ENCODE data around the gene FHOD3.

The FHOD3 gene

GRCh38 chr18:36582988-36583745 lies 285.7 kb downstream of the FHOD3 start:
- H4K8ac ChIP-seq (ENCODE audit: low read depth, low read length): no peak overlapping the region
- H4K5ac ChIP-seq (ENCODE audit: low read length): no peak overlapping the region
- WGBS (ENCODE audit: extremely low coverage, insufficient coverage, low lambda C conversion rate): no CpG with 5 or more reads among the region's 5 CpGs
- no peak overlapping the region for H3K18ac ChIP-seq (ENCODE audit: low read length)
- H3K4me3 ChIP-seq (ENCODE audit: low read length): no peak overlapping the region
- H2BK15ac ChIP-seq (replicated peaks; ENCODE audit: low read depth): no peak overlapping the region
- H3K9ac ChIP-seq (ENCODE audit: low read length): no peak overlapping the region
- no peak overlapping the region for H3K4ac ChIP-seq (ENCODE audit: low read depth, low read length)
- H3K27me3 ChIP-seq (ENCODE audit: insufficient read depth, low read length, poor library complexity): no peaks in the 10 kb centered on the region
- H3K4me2 ChIP-seq (ENCODE audit: low read length): no peak overlapping the region
- no peak overlapping the region for H2BK5ac ChIP-seq (ENCODE audit: low read length)
- H2AK5ac ChIP-seq (ENCODE audit: low read length): no peak overlapping the region
- H3K23ac ChIP-seq (ENCODE audit: low read length): no peak overlapping the region
- no peak overlapping the region for H3K56ac ChIP-seq (ENCODE audit: low read length)
- no peaks in the 10 kb centered on the region for H3K36me3 ChIP-seq (ENCODE audit: control insufficient read depth, insufficient read depth, low read length)
- H2BK120ac ChIP-seq (ENCODE audit: low read depth, low read length): no peak overlapping the region
- DNase-seq: peak; percentile 84
- no peaks in the 10 kb centered on the region for H3K79me1 ChIP-seq (ENCODE audit: low read length)
- no peaks in the 10 kb centered on the region for H3K79me2 ChIP-seq (ENCODE audit: control insufficient read depth, insufficient read depth, low read length)
- peaks cover 3% of the 10 kb centered on the region for H3K4me1 ChIP-seq (ENCODE audit: control insufficient read depth, low read depth, low read length)
- no peak overlapping the region for H3K27ac ChIP-seq (ENCODE audit: low read depth, low read length)

DNA sequence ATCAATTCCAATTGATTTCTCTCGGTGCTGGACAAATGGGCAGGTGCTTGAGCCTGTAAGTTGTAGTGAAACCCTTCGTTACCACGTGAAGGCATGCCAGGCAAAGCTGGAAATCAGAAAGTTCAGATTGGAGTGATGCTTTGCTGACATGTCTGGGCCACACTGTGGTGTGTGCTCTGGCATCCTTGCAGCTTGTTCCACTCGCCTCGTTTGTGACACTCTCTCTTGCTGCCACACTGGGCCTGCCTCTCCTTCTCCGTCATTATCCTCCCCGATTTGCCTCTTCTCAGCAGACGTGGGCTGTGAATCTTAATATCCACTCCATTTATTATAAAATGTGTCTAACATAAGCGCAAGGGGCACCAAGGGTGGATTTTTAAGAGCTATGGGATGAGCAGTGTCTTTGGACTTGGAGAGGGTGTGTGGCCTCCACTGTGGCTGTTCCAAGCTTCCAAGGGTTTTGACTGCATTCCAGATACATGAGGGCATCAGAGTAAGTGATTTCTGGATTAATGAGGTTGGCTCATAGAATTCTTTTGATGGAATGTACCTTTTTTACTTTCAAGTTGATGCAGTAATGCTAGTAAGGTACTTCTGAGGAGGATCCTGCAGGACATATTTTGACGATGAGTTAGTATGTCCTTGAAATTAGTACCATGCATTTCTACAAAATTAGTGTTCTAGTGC lies 292.5 kb downstream of the FHOD3 start:
- H3K27ac ChIP-seq (ENCODE audit: low read depth, low read length): no peak overlapping the region
- no peak overlapping the region for H3K23ac ChIP-seq (ENCODE audit: low read length)

DNA sequence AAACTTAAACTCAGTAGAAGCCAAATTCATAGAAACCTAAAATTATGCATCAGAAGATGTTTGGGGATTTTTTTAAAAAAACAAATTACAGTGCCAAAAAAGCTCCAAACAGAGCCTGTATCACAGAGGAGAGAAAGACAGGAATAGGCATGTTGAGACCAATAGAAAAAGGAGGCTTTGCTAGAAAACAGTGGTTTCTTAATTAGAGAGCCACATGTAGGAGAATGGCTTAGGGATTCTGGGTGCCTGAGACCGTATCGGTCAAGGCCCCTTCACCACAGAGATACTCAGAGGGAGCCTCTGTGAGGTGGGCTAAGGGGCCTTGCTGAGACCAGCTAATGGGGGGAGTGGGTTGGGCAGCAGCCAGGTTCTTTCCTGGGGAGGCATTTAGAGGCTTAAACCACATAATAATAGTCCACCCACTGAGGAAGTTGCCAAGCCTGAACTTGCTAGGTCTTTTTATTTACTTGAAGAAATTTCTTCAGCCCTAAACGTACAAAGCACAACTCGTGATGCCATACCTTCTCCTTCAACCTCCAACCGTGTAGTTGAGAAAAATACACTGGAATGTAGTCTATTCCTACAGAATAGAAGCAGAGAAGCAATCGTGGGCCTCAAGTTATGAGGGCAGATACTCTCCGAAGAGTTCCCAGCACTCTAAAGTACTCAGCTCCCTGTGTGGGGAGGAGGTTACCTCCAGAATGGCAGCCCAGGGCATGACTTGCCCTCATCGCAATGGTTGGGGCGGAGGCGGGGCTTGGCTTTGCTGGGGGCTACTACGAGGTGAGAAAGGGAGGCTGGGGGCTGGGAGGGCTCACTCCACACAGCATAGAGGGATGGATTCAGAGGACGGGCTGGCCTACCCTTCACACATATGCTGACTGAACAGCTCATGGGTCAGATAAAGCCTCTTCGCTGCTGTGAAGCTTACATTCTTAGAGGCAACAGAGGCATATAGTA lies 293.4 kb downstream of the FHOD3 start:
- Histone ChIP-seq H3K23ac (ENCODE audit: low read length) (no peak overlapping the region), H3K9ac (ENCODE audit: low read length) (no peak overlapping the region), H3K56ac (ENCODE audit: low read length) (no peak overlapping the region), H3K36me3 (ENCODE audit: control insufficient read depth, insufficient read depth, low read length) (no peaks in the 10 kb centered on the region), H3K4me1 (ENCODE audit: control insufficient read depth, low read depth, low read length) (no peaks in the 10 kb centered on the region), H3K27ac (ENCODE audit: low read depth, low read length) (no peak overlapping the region), H3K79me2 (ENCODE audit: control insufficient read depth, insufficient read depth, low read length) (no peaks in the 10 kb centered on the region), H2BK5ac (ENCODE audit: low read length) (no peak overlapping the region), H2BK120ac (ENCODE audit: low read depth, low read length) (no peak overlapping the region), H2BK15ac (replicated peaks; ENCODE audit: low read depth) (no peak overlapping the region), H3K79me1 (ENCODE audit: low read length) (no peaks in the 10 kb centered on the region), H3K4me2 (ENCODE audit: low read length) (no peak overlapping the region), H3K27me3 (ENCODE audit: insufficient read depth, low read length, poor library complexity) (no peaks in the 10 kb centered on the region), H4K5ac (ENCODE audit: low read length) (no peak overlapping the region), H2AK5ac (ENCODE audit: low read length) (no peak overlapping the region), H3K4ac (ENCODE audit: low read depth, low read length) (no peak overlapping the region), H3K18ac (ENCODE audit: low read length) (no peak overlapping the region), H4K8ac (ENCODE audit: low read depth, low read length) (no peak overlapping the region), H3K4me3 (ENCODE audit: low read length) (no peak overlapping the region)
- DNase-seq: no peak
- WGBS (ENCODE audit: extremely low coverage, insufficient coverage, low lambda C conversion rate): no CpG with 5 or more reads among the region's 13 CpGs

More for the DNA sequence above, 292.5 kb downstream of the FHOD3 start:
- no peak overlapping the region for H4K8ac ChIP-seq (ENCODE audit: low read depth, low read length)
- no peaks in the 10 kb centered on the region for H3K79me2 ChIP-seq (ENCODE audit: control insufficient read depth, insufficient read depth, low read length)
- no peak overlapping the region for H4K5ac ChIP-seq (ENCODE audit: low read length)
- peak; percentile 32 for DNase-seq
- H2BK15ac ChIP-seq (replicated peaks; ENCODE audit: low read depth): no peak overlapping the region
- no peak overlapping the region for H3K4ac ChIP-seq (ENCODE audit: low read depth, low read length)
- H2BK5ac ChIP-seq (ENCODE audit: low read length): no peak overlapping the region
- no peak overlapping the region for H3K4me3 ChIP-seq (ENCODE audit: low read length)
- no peak overlapping the region for H2BK120ac ChIP-seq (ENCODE audit: low read depth, low read length)
- no peak overlapping the region for H3K4me2 ChIP-seq (ENCODE audit: low read length)
- WGBS (ENCODE audit: extremely low coverage, insufficient coverage, low lambda C conversion rate): no CpG with 5 or more reads among the region's 10 CpGs
- H3K9ac ChIP-seq (ENCODE audit: low read length): no peak overlapping the region
- H2AK5ac ChIP-seq (ENCODE audit: low read length): no peak overlapping the region
- H3K36me3 ChIP-seq (ENCODE audit: control insufficient read depth, insufficient read depth, low read length): no peaks in the 10 kb centered on the region
- no peaks in the 10 kb centered on the region for H3K79me1 ChIP-seq (ENCODE audit: low read length)
- H3K27me3 ChIP-seq (ENCODE audit: insufficient read depth, low read length, poor library complexity): no peaks in the 10 kb centered on the region
- no peak overlapping the region for H3K56ac ChIP-seq (ENCODE audit: low read length)
- H3K18ac ChIP-seq (ENCODE audit: low read length): no peak overlapping the region
- H3K4me1 ChIP-seq (ENCODE audit: control insufficient read depth, low read depth, low read length): no peaks in the 10 kb centered on the region

DNA sequence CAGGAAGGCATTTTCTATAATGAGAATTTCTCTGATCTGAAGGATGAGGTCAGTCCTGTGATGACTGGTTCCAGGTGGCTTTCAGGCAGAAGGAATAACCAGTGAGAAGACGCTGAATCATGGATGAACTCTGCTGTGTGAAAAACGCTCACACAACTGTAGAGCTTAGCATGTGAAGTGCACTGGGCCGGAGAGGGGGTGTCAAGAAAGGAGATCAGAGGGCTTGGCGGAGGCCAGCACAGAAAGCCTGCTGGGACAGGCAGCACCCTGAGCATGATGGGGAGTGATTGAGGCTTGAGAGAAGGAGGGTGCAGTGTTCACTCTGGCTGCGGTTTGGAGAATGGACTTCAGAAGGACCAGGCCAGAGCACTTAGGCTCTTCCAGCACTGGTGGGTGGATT lies 294.8 kb downstream of the FHOD3 start:
- no peak overlapping the region for H2AK5ac ChIP-seq (ENCODE audit: low read length)
- no peak overlapping the region for H2BK120ac ChIP-seq (ENCODE audit: low read depth, low read length)
- no peak overlapping the region for H3K18ac ChIP-seq (ENCODE audit: low read length)
- DNase-seq: no peak
- H3K36me3 ChIP-seq (ENCODE audit: control insufficient read depth, insufficient read depth, low read length): no peaks in the 10 kb centered on the region
- H4K5ac ChIP-seq (ENCODE audit: low read length): no peak overlapping the region
- no peaks in the 10 kb centered on the region for H3K4me1 ChIP-seq (ENCODE audit: control insufficient read depth, low read depth, low read length)
- H3K79me2 ChIP-seq (ENCODE audit: control insufficient read depth, insufficient read depth, low read length): no peaks in the 10 kb centered on the region
- no peaks in the 10 kb centered on the region for H3K79me1 ChIP-seq (ENCODE audit: low read length)
- no peak overlapping the region for H2BK5ac ChIP-seq (ENCODE audit: low read length)
- H3K4me3 ChIP-seq (ENCODE audit: low read length): no peak overlapping the region
- WGBS (ENCODE audit: extremely low coverage, insufficient coverage, low lambda C conversion rate): no CpG with 5 or more reads among the region's 5 CpGs
- H3K27me3 ChIP-seq (ENCODE audit: insufficient read depth, low read length, poor library complexity): no peaks in the 10 kb centered on the region
- no peak overlapping the region for H3K27ac ChIP-seq (ENCODE audit: low read depth, low read length)
- no peak overlapping the region for H3K56ac ChIP-seq (ENCODE audit: low read length)
- H4K8ac ChIP-seq (ENCODE audit: low read depth, low read length): no peak overlapping the region
- no peak overlapping the region for H3K4me2 ChIP-seq (ENCODE audit: low read length)
- no peak overlapping the region for H2BK15ac ChIP-seq (replicated peaks; ENCODE audit: low read depth)
- H3K9ac ChIP-seq (ENCODE audit: low read length): no peak overlapping the region
- H3K4ac ChIP-seq (ENCODE audit: low read depth, low read length): no peak overlapping the region
- no peak overlapping the region for H3K23ac ChIP-seq (ENCODE audit: low read length)

DNA sequence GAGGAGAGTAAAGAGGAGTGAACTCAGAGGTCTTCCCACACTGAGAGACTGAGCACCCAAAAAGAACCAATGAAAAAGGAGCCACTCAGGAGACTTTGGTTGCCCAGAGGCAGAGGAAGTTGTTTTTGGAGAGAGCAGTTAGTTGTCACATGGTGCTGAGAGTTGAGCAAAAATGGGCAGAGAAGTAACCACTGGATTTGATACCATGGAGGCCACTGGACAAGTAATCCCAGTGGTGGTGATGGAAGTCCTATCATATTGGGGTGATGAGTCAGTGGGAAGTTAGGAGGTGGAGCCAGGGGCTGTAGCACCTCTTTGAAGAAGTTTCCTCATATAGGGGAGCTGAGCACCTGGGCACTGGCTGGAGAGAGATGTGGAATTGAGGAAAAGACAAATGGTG lies 295.5 kb downstream of the FHOD3 start:
- H4K8ac ChIP-seq (ENCODE audit: low read depth, low read length): no peak overlapping the region
- no peak overlapping the region for H3K56ac ChIP-seq (ENCODE audit: low read length)
- H3K36me3 ChIP-seq (ENCODE audit: control insufficient read depth, insufficient read depth, low read length): no peaks in the 10 kb centered on the region
- no peaks in the 10 kb centered on the region for H3K4me1 ChIP-seq (ENCODE audit: control insufficient read depth, low read depth, low read length)
- H2BK5ac ChIP-seq (ENCODE audit: low read length): no peak overlapping the region
- H3K27me3 ChIP-seq (ENCODE audit: insufficient read depth, low read length, poor library complexity): no peaks in the 10 kb centered on the region
- no peak for DNase-seq
- H4K5ac ChIP-seq (ENCODE audit: low read length): no peak overlapping the region
- no peak overlapping the region for H2BK120ac ChIP-seq (ENCODE audit: low read depth, low read length)
- H3K4me3 ChIP-seq (ENCODE audit: low read length): no peak overlapping the region
- no peak overlapping the region for H3K4ac ChIP-seq (ENCODE audit: low read depth, low read length)
- H2BK15ac ChIP-seq (replicated peaks; ENCODE audit: low read depth): no peak overlapping the region
- H3K23ac ChIP-seq (ENCODE audit: low read length): no peak overlapping the region
- H3K4me2 ChIP-seq (ENCODE audit: low read length): no peak overlapping the region
- H3K9ac ChIP-seq (ENCODE audit: low read length): no peak overlapping the region
- H3K79me2 ChIP-seq (ENCODE audit: control insufficient read depth, insufficient read depth, low read length): no peaks in the 10 kb centered on the region
- no peak overlapping the region for H2AK5ac ChIP-seq (ENCODE audit: low read length)
- no peak overlapping the region for H3K27ac ChIP-seq (ENCODE audit: low read depth, low read length)
- no peaks in the 10 kb centered on the region for H3K79me1 ChIP-seq (ENCODE audit: low read length)
- H3K18ac ChIP-seq (ENCODE audit: low read length): no peak overlapping the region
